ENCODE data around the gene KCNN3. TPM values are rescaled to one million over a fixed set of nuclear protein-coding genes. Genes with fewer than 3 reads are reported as not detected.

KCNN3 gene
- total RNA-seq, 2 experiments from 2014 or later = 0.11 TPM; not detected in 1

- H3K27me3 Mint-ChIP-seq = peaks cover 5% of the 10 kb centered on the region
- no peak for ATAC-seq
- no peak overlapping the region for H3K4me3 Mint-ChIP-seq
- no peak for DNase-seq
- no peaks in the 10 kb centered on the region for H3K36me3 Mint-ChIP-seq (ENCODE audit: low read depth)
- intact Hi-C loops (cut with micrococcal nuclease) = no loop called here
- POLR2A ChIA-PET = interaction anchor here (1.3 to 2.6 kb wide), 2 partner anchors 8 to 12 kb away, joined by 3 to 6 read pairs; no protein-coding TSS in a partner anchor
- H3K9me3 Mint-ChIP-seq = no peaks in the 10 kb centered on the region
- no peak overlapping the region for H3K27ac Mint-ChIP-seq
- H3K4me1 Mint-ChIP-seq (ENCODE audit: low read depth) = peaks cover 18% of the 10 kb centered on the region
- TF ChIP-seq CTCF (IDR thresholded peaks at IDR 0.05) = no peak
- CTCF ChIA-PET = interaction anchor here (0.8 to 1.1 kb wide), 2 partner anchors 46 to 72 kb away, joined by 3 read pairs; no protein-coding TSS in a partner anchor
Measured at GRCh38 chr1:154806333-154806732, 63.7 kb downstream of the KCNN3 start.

DNA sequence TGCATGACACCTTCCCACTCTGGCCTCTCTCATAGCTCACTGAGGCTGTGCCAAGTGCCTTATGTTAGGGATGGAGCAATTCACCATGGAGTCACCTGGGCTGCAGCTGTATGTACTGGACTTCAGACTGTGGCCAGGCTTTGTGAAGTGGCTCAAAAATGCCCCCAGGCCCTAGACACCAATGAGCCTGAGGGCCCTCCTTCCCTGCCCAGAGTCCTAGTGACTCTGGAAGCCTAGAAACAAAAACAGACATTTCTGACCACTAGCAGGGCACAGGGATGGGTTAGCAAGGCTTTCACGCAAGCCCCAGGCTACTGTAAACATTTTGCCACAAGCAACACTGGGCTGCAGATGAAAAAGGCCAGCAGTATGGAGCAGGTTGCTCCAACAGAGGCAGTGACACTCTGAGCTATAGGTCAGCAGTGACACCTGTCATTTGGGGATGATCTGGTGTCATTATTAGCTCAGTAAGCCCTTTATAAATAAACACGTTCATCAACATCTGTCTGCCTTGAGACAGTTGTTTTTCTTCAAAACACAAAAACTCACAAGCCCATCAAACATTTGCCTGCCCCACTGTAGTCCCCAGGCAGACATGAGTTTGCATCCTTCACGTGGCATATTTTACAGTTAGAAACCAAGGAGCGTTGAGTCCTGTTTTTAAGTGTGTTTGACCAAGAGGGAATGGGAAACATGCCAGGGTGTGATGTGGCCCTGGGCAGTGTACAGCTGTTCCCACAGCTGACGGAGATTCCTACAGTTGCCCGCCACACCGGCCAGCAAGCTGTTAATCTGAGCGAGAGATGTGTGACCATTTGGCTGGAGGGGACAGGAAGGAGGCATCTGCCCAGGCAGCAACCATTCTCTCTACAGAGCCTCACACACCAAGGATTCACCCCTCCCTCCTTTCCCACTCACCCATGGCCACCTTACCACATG lies 66.8 kb downstream of the KCNN3 start:
- no peak for TF ChIP-seq CTCF (IDR thresholded peaks at IDR 0.05)
- peaks cover 5% of the 10 kb centered on the region for H3K27me3 Mint-ChIP-seq
- H3K36me3 Mint-ChIP-seq (ENCODE audit: low read depth) = no peaks in the 10 kb centered on the region
- ChIA-PET POLR2A (no interaction called here), CTCF (interaction anchor here (1.0 to 1.4 kb wide), 3 partner anchors 11 to 116 kb away, joined by 3 read pairs; no protein-coding TSS in a partner anchor)
- ATAC-seq = no peak
- intact Hi-C loops (cut with micrococcal nuclease) = no loop called here
- H3K9me3 Mint-ChIP-seq = no peaks in the 10 kb centered on the region
- no peak overlapping the region for H3K4me3 Mint-ChIP-seq
- no peak overlapping the region for H3K27ac Mint-ChIP-seq
- no peaks in the 10 kb centered on the region for H3K4me1 Mint-ChIP-seq (ENCODE audit: low read depth)
- no peak for DNase-seq

GRCh38 chr1:154802336-154802969 lies 67.6 kb downstream of the KCNN3 start:
- POLR2A ChIA-PET = interaction anchor here (0.8 kb wide), 1 partner anchor 10 kb away, joined by 3 read pairs; no protein-coding TSS in a partner anchor

GRCh38 chr1:154801234-154802011 lies 68.7 kb downstream of the KCNN3 start:
- no peaks in the 10 kb centered on the region for H3K4me1 Mint-ChIP-seq (ENCODE audit: low read depth)
- POLR2A ChIA-PET = interaction anchor here (0.8 to 1.1 kb wide), 3 partner anchors 9 to 135 kb away, joined by 3 to 4 read pairs (median 3); partner anchors contain the start of gene PMVK
- peaks cover 3% of the 10 kb centered on the region for H3K27me3 Mint-ChIP-seq
- ATAC-seq (no peak), DNase-seq (no peak)
- H3K36me3 Mint-ChIP-seq (ENCODE audit: low read depth) = no peaks in the 10 kb centered on the region
- H3K9me3 Mint-ChIP-seq = no peaks in the 10 kb centered on the region
- intact Hi-C loops (cut with micrococcal nuclease) = no loop called here
- no peak overlapping the region for H3K27ac Mint-ChIP-seq
- H3K4me3 Mint-ChIP-seq = no peak overlapping the region
- TF ChIP-seq CTCF (IDR thresholded peaks at IDR 0.05) = no peak
- CTCF ChIA-PET = interaction anchor here (1.0 to 2.0 kb wide), 5 partner anchors 8 to 242 kb away, joined by 3 to 8 read pairs (median 5); no protein-coding TSS in a partner anchor

More at GRCh38 chr1:154802336-154802969, 67.6 kb downstream of the KCNN3 start:
- H3K27ac Mint-ChIP-seq = no peak overlapping the region
- ATAC-seq (no peak), DNase-seq (no peak)
- TF ChIP-seq CTCF (IDR thresholded peaks at IDR 0.05) = no peak
- CTCF ChIA-PET = interaction anchor here (1.0 to 2.0 kb wide), 6 partner anchors 11 to 243 kb away, joined by 3 to 8 read pairs (median 3); no protein-coding TSS in a partner anchor
- H3K36me3 Mint-ChIP-seq (ENCODE audit: low read depth) = no peaks in the 10 kb centered on the region
- no peak overlapping the region for H3K4me3 Mint-ChIP-seq
- H3K9me3 Mint-ChIP-seq = no peaks in the 10 kb centered on the region
- no peaks in the 10 kb centered on the region for H3K4me1 Mint-ChIP-seq (ENCODE audit: low read depth)
- peaks cover 5% of the 10 kb centered on the region for H3K27me3 Mint-ChIP-seq
- intact Hi-C loops (cut with micrococcal nuclease) = no loop called here

All from activated CD8-positive, alpha-beta T cell treated with anti-CD3 and anti-CD28 coated beads for 36 hours (primary cell).